ENCODE results near the gene AIFM1. TPM values are rescaled to one million over a fixed set of nuclear protein-coding genes. Genes with fewer than 3 reads are reported as not detected.

Gene AIFM1
- total and polyA plus RNA-seq, 4 donors = 19.0 to 33.7 (median 25.9) TPM

DNA sequence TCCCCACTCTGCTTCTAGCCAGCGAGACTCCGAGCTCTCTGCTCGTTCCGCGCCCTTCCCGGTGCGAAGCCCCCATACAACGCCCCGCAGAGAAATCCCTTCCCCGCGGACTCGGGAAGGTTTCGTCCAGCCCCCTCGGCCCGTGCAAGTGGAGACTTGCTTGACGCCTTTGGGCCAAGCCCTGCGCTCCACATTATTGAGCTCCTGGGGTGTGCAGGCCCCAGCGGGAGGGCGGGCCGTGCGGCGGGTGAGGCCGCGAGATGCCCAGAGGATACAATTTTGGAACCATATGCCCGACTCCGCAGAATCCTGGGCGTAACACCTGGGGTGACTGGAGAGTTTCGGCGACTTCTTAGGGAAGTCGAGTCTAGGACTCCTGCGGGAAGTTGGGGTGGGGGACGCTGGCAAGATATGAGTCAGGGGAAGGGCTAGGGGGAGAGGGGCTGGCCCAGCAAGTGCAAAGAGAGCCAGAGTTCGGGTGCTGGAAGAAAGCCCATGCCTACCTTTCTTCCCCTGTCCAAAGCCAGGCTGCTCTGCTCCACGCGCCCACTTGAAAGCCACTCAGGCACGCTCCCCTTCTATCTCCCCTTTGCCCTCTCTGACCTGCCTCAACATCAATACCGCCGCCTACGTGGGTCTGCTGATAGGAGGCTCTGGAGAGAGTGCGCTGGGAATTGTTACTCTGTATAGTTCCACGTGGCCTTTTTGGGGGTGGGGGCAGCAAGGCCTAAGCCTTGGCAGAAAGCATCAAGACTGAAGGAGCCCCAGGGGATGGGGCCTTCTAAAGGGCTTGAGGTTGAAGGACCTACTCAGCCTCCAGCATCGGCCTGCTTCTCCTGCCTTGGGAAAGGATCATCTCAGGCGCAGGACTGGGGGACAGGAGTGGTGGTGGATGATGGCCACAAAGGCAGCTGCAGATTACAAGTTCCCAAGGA lies 54.2 kb downstream of the AIFM1 start:
- Histone ChIP-seq H3K4me1 (ENCODE audit: control insufficient read depth, insufficient read depth, low read length) (peaks cover 11% of the 10 kb centered on the region), H3K4me3 (ENCODE audit: low read depth, low read length) (no peak overlapping the region), H3K27ac (ENCODE audit: low read depth, low read length) (no peak overlapping the region), H3K9me3 (ENCODE audit: control insufficient read depth, insufficient read depth, low read length) (no peaks in the 10 kb centered on the region), H3K36me3 (ENCODE audit: control insufficient read depth, insufficient read depth, low read length) (peaks cover 2% of the 10 kb centered on the region), H3K27me3 (ENCODE audit: control insufficient read depth, insufficient read depth, low read length) (peaks cover 23% of the 10 kb centered on the region)
- WGBS (ENCODE audit: insufficient coverage) = 42% methylated on average over 41 of the region's 43 CpGs
- peak in 1 of 6 donors; percentile 9 for DNase-seq (ENCODE audit: low read depth in 4 of 6, low spot score in 6 of 6)

DNA sequence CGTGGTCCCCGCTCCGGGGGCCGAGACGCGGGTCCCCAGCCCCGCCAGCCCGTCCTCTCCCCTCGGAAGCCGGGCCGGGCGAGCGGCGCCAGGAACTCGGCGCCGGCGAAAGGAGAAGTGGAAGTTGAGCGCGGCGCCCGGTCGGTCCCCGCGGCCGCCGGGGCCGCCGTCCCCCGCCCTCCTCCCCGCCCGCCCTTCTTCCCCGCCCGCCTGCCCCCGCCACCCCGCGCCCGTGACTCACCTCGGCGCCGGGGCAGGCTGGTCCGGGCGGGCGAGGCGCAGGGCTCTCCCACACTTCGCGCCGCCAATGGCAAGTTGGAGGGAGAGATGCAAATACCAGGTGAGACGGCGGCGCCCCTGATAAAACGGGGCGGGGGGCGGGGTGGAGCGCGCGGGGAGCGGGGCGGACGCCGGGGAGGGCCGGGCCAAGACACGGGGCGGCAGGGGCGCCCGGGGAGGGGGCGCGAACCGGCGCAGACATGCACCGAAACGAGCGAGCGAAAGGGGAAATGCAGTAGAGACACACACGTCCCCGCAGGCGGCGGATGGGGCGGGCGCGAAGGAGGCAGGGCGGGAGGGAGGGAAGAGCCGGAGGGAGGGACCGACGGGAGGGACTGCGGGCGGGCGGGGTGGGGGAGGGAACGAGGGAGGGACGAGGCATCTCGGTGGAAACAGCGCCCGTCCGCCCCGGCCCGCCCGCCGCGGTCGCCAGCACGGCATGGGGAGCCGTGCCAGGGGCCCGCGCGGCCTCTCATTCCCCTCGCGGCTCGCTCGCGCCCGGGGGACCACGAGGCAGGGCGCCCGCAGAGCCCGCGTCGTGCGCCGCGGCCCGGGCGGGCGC lies 55.0 kb downstream of the AIFM1 start, which contains the start of gene ELF4:
TSS of gene ELF4 (minus strand) at position 119 of the 841 bp plus-strand sequence. CDS start 29,167 bp downstream, outside the sequence.
- peak within 1 kb of the TSS; percentile 25 for H3K27ac ChIP-seq (ENCODE audit: low read depth, low read length)
- H3K9me3 ChIP-seq (ENCODE audit: control insufficient read depth, insufficient read depth, low read length) = no peaks in the 10 kb centered on the region
- peaks cover 2% of the 10 kb centered on the region for H3K36me3 ChIP-seq (ENCODE audit: control insufficient read depth, insufficient read depth, low read length)
- 27% methylated on average over 95 of the region's 123 CpGs for WGBS (ENCODE audit: insufficient coverage)
- peaks cover 19% of the 10 kb centered on the region for H3K4me1 ChIP-seq (ENCODE audit: control insufficient read depth, insufficient read depth, low read length)
- peaks cover 23% of the 10 kb centered on the region for H3K27me3 ChIP-seq (ENCODE audit: control insufficient read depth, insufficient read depth, low read length)
- DNase-seq (ENCODE audit: low read depth in 4 of 6, low spot score in 6 of 6) = peak in 1 of 6 donors; percentile 30
- peak within 1 kb of the TSS; percentile 38 for H3K4me3 ChIP-seq (ENCODE audit: low read depth, low read length)

DNA sequence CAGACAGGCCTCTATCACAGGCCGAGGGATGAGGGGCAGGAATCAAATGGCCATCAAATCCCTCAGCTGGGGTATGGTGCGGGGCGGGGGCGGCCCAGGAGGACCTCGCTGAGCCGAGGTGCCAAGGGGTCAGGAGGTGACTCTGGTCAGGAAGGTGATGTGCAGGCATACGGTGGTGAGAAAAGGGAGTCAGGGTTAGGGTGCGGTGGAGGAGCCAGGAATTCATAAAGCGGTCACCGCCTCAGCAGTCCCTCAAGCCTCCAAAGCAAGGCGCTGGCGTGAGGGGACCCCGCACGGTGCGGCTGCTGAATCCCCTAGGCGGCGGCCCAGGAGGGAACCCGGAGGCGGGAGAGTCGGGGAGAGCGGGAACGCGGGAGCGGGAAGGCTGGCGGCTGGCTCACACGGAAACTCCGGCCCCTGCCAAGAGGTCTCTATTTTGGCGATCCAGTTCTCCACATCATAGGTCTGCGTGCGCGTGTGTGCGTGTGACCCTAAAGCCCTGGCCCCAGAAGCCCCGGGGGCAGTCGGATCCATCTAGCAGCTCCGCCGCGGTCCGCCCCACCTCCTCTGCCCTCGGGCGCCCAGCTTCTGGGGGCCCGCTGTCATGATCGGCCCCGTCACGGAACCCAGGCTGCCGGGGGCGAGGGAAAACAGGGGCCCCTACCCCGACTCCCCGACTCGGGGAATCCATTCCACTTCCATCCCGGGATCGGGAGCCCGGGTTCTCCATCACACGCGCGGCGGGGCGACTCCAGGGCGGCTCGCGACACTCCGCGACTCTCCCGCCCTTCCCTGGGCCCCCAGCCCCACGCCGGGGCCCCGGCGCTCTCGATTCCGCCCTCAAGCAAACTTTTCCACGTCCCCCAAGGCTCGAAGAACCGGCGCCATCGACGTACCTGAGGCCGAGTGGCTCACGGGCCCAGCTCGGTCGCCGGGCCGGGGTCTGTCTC lies 55.9 kb downstream of the AIFM1 start:
- WGBS (ENCODE audit: insufficient coverage) = 36% methylated on average over 81 of the region's 81 CpGs
- H3K4me3 ChIP-seq (ENCODE audit: low read depth, low read length) = peak overlapping the region; percentile 38
- peak overlapping the region; percentile 25 for H3K27ac ChIP-seq (ENCODE audit: low read depth, low read length)
- H3K9me3 ChIP-seq (ENCODE audit: control insufficient read depth, insufficient read depth, low read length) = no peaks in the 10 kb centered on the region
- peaks cover 19% of the 10 kb centered on the region for H3K4me1 ChIP-seq (ENCODE audit: control insufficient read depth, insufficient read depth, low read length)
- H3K27me3 ChIP-seq (ENCODE audit: control insufficient read depth, insufficient read depth, low read length) = peaks cover 23% of the 10 kb centered on the region
- H3K36me3 ChIP-seq (ENCODE audit: control insufficient read depth, insufficient read depth, low read length) = peaks cover 2% of the 10 kb centered on the region
- DNase-seq (ENCODE audit: low read depth in 4 of 6, low spot score in 6 of 6) = peak in 1 of 6 donors; percentile 16

DNA sequence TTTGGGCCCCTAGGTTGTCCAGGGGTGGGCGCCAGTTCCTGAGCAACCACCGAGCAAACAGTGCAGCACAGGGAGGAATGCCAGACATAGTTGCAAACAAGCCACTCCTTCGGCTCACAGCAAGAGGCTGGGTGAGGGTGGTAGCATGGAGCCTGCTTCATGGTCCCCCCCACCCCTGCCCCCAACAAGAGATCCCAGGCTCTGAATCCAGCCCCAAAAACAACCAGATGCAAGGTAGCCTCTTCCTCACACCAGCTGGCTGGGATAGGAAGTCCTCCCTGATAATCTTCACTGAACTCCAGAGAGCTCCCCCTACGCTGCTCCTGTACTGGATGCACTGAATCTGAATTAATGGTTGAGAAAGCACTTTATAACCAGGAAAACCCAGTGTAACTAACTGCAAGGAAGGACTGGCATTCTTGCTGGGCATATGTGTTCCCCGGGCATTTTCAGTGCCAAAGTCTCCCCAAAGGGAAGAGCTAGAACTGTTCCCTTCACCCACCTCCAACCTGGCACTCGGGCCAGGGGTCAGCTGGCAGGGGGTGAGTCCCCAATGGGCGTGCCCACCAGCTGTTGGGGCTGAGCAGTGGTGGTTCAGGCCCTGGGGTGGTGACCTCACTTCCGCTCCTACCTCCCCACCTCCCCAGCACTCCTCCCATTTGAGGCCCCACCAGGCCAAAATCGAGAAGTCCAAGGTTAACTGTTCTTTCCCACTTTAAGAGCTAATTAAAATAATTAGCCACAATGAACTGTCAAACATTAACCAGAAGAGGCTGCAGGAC lies 56.8 kb downstream of the AIFM1 start:
- peaks cover 23% of the 10 kb centered on the region for H3K27me3 ChIP-seq (ENCODE audit: control insufficient read depth, insufficient read depth, low read length)
- no peaks in the 10 kb centered on the region for H3K9me3 ChIP-seq (ENCODE audit: control insufficient read depth, insufficient read depth, low read length)
- no peak for DNase-seq (ENCODE audit: low read depth in 4 of 6, low spot score in 6 of 6)
- no peak overlapping the region for H3K4me3 ChIP-seq (ENCODE audit: low read depth, low read length)
- H3K36me3 ChIP-seq (ENCODE audit: control insufficient read depth, insufficient read depth, low read length) = peaks cover 2% of the 10 kb centered on the region
- WGBS (ENCODE audit: insufficient coverage) = 45% methylated on average over 6 of the region's 9 CpGs
- H3K27ac ChIP-seq (ENCODE audit: low read depth, low read length) = no peak overlapping the region
- peaks cover 19% of the 10 kb centered on the region for H3K4me1 ChIP-seq (ENCODE audit: control insufficient read depth, insufficient read depth, low read length)

DNA sequence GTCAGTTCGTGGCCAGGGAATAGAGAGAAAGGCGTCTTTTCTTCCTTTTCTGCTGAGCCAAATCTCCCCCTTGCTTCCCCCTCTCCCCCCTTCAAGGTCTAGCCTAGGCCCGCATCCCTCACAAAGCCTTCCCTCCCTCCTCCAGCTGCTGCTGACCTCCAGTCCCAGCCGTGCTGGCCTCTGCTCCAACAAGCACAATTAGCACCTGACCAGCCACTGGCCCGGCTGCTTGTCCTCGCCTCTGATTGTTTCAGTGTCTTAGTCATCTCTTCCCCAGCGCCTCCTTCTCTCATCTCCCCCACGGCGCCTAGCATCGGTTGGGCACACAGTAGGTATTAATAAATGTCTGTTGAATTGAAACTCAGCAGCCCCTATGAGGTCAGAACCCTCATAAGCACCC lies 59.6 kb downstream of the AIFM1 start:
- peaks cover 15% of the 10 kb centered on the region for H3K27me3 ChIP-seq (ENCODE audit: control insufficient read depth, insufficient read depth, low read length)
- no peaks in the 10 kb centered on the region for H3K9me3 ChIP-seq (ENCODE audit: control insufficient read depth, insufficient read depth, low read length)

DNA sequence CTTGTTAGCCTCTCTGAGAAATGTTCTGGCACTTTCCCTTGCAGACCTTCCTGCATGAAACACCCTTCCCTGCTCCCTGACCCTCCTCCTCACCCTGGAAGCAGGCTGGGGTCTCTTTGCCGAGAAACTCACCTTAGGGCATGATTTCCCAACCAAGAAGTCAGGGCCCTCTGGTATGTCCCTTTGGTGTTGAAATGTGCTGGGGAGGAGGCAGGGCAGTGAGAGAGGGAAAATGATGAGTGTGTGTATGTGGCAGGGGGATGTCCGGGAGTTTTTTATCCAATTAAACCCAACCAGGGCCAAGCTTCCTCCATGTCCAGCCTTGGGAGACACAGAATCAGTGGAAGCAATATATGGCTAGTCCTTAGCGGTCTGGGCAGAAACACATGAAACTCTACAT lies 60.4 kb downstream of the AIFM1 start:
- Histone ChIP-seq H3K36me3 (ENCODE audit: control insufficient read depth, insufficient read depth, low read length) (peaks cover 2% of the 10 kb centered on the region), H3K4me1 (ENCODE audit: control insufficient read depth, insufficient read depth, low read length) (peaks cover 19% of the 10 kb centered on the region), H3K9me3 (ENCODE audit: control insufficient read depth, insufficient read depth, low read length) (no peaks in the 10 kb centered on the region), H3K4me3 (ENCODE audit: low read depth, low read length) (no peak overlapping the region), H3K27me3 (ENCODE audit: control insufficient read depth, insufficient read depth, low read length) (peaks cover 15% of the 10 kb centered on the region), H3K27ac (ENCODE audit: low read depth, low read length) (no peak overlapping the region)
- WGBS (ENCODE audit: insufficient coverage) = no CpG with 5 or more reads among the region's 3 CpGs
- no peak for DNase-seq (ENCODE audit: low read depth in 4 of 6, low spot score in 6 of 6)

More for the DNA sequence above, 59.6 kb downstream of the AIFM1 start:
- no peak for DNase-seq (ENCODE audit: low read depth in 4 of 6, low spot score in 6 of 6)
- Histone ChIP-seq H3K27ac (ENCODE audit: low read depth, low read length) (no peak overlapping the region), H3K36me3 (ENCODE audit: control insufficient read depth, insufficient read depth, low read length) (peaks cover 2% of the 10 kb centered on the region), H3K4me1 (ENCODE audit: control insufficient read depth, insufficient read depth, low read length) (peaks cover 19% of the 10 kb centered on the region), H3K4me3 (ENCODE audit: low read depth, low read length) (no peak overlapping the region)
- 50% methylated on average over 4 of the region's 10 CpGs for WGBS (ENCODE audit: insufficient coverage)

DNA sequence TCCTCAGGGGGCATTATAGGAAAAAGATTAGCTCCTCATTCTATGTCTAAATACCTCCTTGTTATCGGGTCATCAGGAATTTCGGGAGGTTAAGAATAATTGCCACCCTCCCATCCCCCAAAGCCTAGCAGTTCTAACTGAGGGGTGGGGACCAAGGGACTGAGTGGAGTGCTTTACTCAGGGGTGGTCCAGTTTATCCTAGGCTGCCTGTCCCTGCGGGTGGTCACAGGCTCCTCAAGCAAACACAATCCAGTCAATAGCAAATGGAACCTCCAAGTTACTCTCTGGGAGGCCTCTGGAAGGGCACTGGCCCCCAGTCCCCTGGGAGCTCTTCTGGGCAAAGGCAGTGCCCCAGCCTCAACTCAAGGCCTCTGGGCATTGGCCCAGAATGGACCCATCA lies 62.0 kb downstream of the AIFM1 start:
- no peaks in the 10 kb centered on the region for H3K36me3 ChIP-seq (ENCODE audit: control insufficient read depth, insufficient read depth, low read length)
- no peak for DNase-seq (ENCODE audit: low read depth in 4 of 6, low spot score in 6 of 6)

DNA sequence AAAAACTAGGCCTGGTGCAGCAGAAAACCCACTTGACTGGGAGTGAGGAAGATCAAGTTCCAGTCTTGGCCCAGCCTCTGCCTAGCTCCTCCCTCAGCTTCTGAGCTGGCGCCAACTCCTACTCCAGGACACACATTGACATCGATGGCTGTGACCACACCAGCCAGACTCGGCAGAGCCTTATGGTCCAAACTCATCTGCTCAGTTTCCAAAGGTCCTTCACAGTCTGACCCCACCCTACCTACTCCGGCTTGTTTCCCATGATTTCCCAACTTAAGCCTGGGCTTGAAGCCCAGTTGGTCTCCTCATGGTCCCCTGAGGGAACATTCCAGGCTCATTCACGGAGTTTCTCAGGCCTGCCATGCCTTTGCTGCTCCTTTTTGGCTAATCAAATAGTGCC lies 65.5 kb downstream of the AIFM1 start:
- H3K27me3 ChIP-seq (ENCODE audit: control insufficient read depth, insufficient read depth, low read length) = no peaks in the 10 kb centered on the region
- 80% methylated on average over 5 of the region's 5 CpGs for WGBS (ENCODE audit: insufficient coverage)
- DNase-seq (ENCODE audit: low read depth in 4 of 6, low spot score in 6 of 6) = no peak
- no peaks in the 10 kb centered on the region for H3K4me1 ChIP-seq (ENCODE audit: control insufficient read depth, insufficient read depth, low read length)
- H3K4me3 ChIP-seq (ENCODE audit: low read depth, low read length) = no peak overlapping the region
- no peaks in the 10 kb centered on the region for H3K36me3 ChIP-seq (ENCODE audit: control insufficient read depth, insufficient read depth, low read length)
- no peak overlapping the region for H3K27ac ChIP-seq (ENCODE audit: low read depth, low read length)
- H3K9me3 ChIP-seq (ENCODE audit: control insufficient read depth, insufficient read depth, low read length) = no peaks in the 10 kb centered on the region

More for the DNA sequence above, 62.0 kb downstream of the AIFM1 start:
- H3K27me3 ChIP-seq (ENCODE audit: control insufficient read depth, insufficient read depth, low read length) = peaks cover 2% of the 10 kb centered on the region
- H3K4me1 ChIP-seq (ENCODE audit: control insufficient read depth, insufficient read depth, low read length) = peaks cover 8% of the 10 kb centered on the region
- 20% methylated on average over 1 of the region's 3 CpGs for WGBS (ENCODE audit: insufficient coverage)
- no peak overlapping the region for H3K4me3 ChIP-seq (ENCODE audit: low read depth, low read length)
- H3K9me3 ChIP-seq (ENCODE audit: control insufficient read depth, insufficient read depth, low read length) = no peaks in the 10 kb centered on the region
- H3K27ac ChIP-seq (ENCODE audit: low read depth, low read length) = no peak overlapping the region
